Heart left ventricle (tissue), 13 donors: ENCODE measurements around the gene MAN1C1.
"Not testable (repeated sequence)": the region's sequence is repeated elsewhere in the genome, so short reads cannot be mapped to it uniquely, and the experiment has no call there.

Experiments
- POLR2A ChIP-seq, 2 donors: fragments of 450-650 bp; IDR thresholded peaks; one replicate each; pipeline ENCODE4 v1.6.1; 2017; ENCODE audit warnings: antibody characterized with exemption in 2 of 2, mild to moderate bottlenecking in 2 of 2, moderate library complexity in 2 of 2
- TF ChIP-seq, protein P1 (sequence below), 12 donors: fragments of 200-600 bp; sonication (generic) in 4 of 12; IDR thresholded peaks; one replicate each; pipeline versions ENCODE4 v1.5.0 to v1.8.0; 2018 to 2022; ENCODE audit warnings: antibody characterized with exemption in 12 of 12, mild to moderate bottlenecking in 5 of 12
- donor health status: ischemic (EF 13 %, LVEDD 7.1; RV severe dilation, severe dysfunction).
- donor health status: DM: no; HTN: yes; CAD: no.
- donor health status: DM: no; HTN: no; CAD: no.
- donor health status: ischemic (EF 25% LVEDD 6.9; RV normal size, moderate dysfunction).
- donor health status: ischemic (EF 25% LVEDD 5.7; RV mildly dilated, moderate dysfunction).
- donor health status: ischemic (EF 35%, LVEDD 5.7; RV mildly dilated, moderate dysfunction).
- donor health status: nonischemic (EF 11% LVEDD 7.7; RV severe dilation, severe dysfunction).
- donor health status: DM: yes; HTN: yes; CAD: no.
- donor health status: PGD.
- donor health status: ischemic (EF 29% LVEDD 5.4; RV normal size, mild dysfunction).
- donor health status: nonischemic (EF 23%, LVEDD 6.1; RV moderate dilation, normal function).

DNA sequence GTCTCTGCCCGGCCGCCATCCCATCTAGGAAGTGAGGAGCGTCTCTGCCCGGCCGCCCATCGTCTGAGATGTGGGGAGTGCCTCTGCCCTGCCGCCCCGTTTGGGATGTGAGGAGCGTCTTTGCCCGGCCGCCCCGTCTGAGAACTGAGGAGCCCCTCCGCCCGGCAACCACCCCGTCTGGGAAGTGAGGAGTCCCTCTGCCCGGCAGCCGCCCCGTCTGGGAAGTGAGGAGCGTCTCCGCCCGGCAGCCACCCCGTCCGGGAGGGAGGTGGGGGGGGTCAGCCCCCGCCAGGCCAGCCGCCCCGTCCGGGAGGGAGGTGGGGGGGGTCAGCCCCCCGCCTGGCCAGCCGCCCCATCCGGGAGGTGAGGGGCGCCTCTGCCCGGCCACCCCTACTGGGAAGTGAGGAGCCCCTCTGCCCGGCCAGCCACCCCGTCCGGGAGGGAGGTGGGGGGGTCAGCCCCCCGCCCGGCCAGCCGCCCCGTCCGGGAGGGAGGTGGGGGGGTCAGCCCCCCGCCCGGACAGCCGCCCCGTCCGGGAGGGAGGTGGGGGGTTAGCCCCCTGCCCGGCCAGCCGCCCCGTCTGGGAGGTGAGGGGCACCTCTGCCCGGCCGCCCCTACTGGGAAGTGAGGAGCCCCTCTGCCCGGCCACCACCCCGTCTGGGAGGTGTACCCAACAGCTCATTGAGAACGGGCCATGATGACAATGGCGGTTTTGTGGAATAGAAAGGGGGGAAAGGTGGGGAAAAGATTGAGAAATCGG lies 12.6 kb upstream of the MAN1C1 start:
- not testable (repeated sequence) for TF ChIP-seq POLR2A (IDR thresholded peaks at IDR 0.05)
- TF ChIP-seq, protein P1, sequence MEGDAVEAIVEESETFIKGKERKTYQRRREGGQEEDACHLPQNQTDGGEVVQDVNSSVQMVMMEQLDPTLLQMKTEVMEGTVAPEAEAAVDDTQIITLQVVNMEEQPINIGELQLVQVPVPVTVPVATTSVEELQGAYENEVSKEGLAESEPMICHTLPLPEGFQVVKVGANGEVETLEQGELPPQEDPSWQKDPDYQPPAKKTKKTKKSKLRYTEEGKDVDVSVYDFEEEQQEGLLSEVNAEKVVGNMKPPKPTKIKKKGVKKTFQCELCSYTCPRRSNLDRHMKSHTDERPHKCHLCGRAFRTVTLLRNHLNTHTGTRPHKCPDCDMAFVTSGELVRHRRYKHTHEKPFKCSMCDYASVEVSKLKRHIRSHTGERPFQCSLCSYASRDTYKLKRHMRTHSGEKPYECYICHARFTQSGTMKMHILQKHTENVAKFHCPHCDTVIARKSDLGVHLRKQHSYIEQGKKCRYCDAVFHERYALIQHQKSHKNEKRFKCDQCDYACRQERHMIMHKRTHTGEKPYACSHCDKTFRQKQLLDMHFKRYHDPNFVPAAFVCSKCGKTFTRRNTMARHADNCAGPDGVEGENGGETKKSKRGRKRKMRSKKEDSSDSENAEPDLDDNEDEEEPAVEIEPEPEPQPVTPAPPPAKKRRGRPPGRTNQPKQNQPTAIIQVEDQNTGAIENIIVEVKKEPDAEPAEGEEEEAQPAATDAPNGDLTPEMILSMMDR (IDR thresholded peaks at IDR 0.05) = not testable (repeated sequence)
